B cell (primary cell): ENCODE results near the gene TGFBR2. TPM values are rescaled to one million over a fixed set of nuclear protein-coding genes. Genes with fewer than 3 reads are reported as not detected.

Experiments used
- ATAC-seq: fragments of 200-7000 bp; cut with Tn5 transposase; one replicate; pipeline ENCODE4 v1.10.0; 2021; ENCODE audit warnings: low read depth, mild to moderate bottlenecking, moderate number of reproducible peaks, moderate library complexity
- CTCF ChIA-PET: fragments of 350-600 bp; sonication (Branson Sonifier 250); formaldehyde crosslinking; loops from one replicate; lab custom pipeline; 2021; ENCODE audit warnings: antibody characterized with exemption, inconsistent platforms; lab: Charles Lee
- POLR2A ChIA-PET: fragments of 350-600 bp; sonication (Branson Sonifier 250); formaldehyde crosslinking; loops from one replicate; lab custom pipeline; 2021; ENCODE audit warnings: antibody characterized with exemption; lab: Charles Lee
- DNase-seq: peaks from one replicate; pipeline ENCODE4 v3.0.0; 2013
- H2AFZ ChIP-seq: 2 replicates; pipeline ENCODE4 v1.6.1; 2012; ENCODE audit warnings: mild to moderate bottlenecking, low read depth, low read length; ENCODE audit not compliant: insufficient read depth, poor library complexity, severe bottlenecking
- H3K27ac ChIP-seq, 2 donors: 1 replicate in 1 of 2; 2 replicates in 1 of 2; pipeline ENCODE4 v1.5.1; 2012 to 2013; ENCODE audit warnings: low read length in 2 of 2, mild to moderate bottlenecking in 2 of 2, moderate library complexity in 1 of 2
- H3K27me3 ChIP-seq, 4 experiments: fragments of 200-600 bp in 1 of 4; sonication (generic) in 1 of 4; replicated peaks in 1 of 4; 1 replicate in 2 of 4; 2 replicates in 2 of 4; pipeline versions ENCODE4 v1.6.1 to v1.7.0; 2013 to 2016; ENCODE audit warnings: low read length in 3 of 4, mild to moderate bottlenecking in 2 of 4, mixed read lengths in 1 of 4, moderate library complexity in 1 of 4; ENCODE audit not compliant: insufficient read depth in 4 of 4, control insufficient read depth in 3 of 4; ENCODE audit errors: control extremely low read depth in 1 of 4
- H3K36me3 ChIP-seq, 2 experiments: replicated peaks in 1 of 2; 1 replicate in 1 of 2; 2 replicates in 1 of 2; pipeline versions ENCODE4 v1.6.1 to v1.7.1; 2013; ENCODE audit warnings: low read length in 1 of 2; ENCODE audit not compliant: insufficient read depth in 2 of 2, control insufficient read depth in 1 of 2; ENCODE audit errors: control extremely low read depth in 1 of 2, extremely low read depth in 1 of 2
- H3K4me1 ChIP-seq, 2 donors: fragments of 200-600 bp in 1 of 2; sonication (generic) in 1 of 2; 1 replicate in 1 of 2; 2 replicates in 1 of 2; pipeline versions ENCODE4 v1.5.1 to v1.6.1; 2013 to 2017; ENCODE audit warnings: low read length in 2 of 2; ENCODE audit not compliant: control insufficient read depth in 2 of 2, insufficient read depth in 2 of 2
- H3K4me2 ChIP-seq: replicated peaks from 2 replicates; pipeline ENCODE3; 2012; ENCODE audit warnings: mild to moderate bottlenecking, low read depth, low read length; ENCODE audit not compliant: poor library complexity, severe bottlenecking
- H3K4me3 ChIP-seq, 5 experiments: fragments of 200-600 bp in 1 of 5; sonication (generic) in 1 of 5; 1 replicate in 3 of 5; 2 replicates in 2 of 5; pipeline versions ENCODE4 v1.5.1 to v1.7.0; 2011 to 2016; ENCODE audit warnings: low read length in 4 of 5, mild to moderate bottlenecking in 4 of 5, low read depth in 2 of 5, control low read depth in 1 of 5, moderate library complexity in 1 of 5; ENCODE audit not compliant: insufficient read depth in 1 of 5; ENCODE audit errors: control extremely low read depth in 1 of 5, extremely low read depth in 1 of 5
- H3K79me2 ChIP-seq: fragments of 200-600 bp; sonication (generic); one replicate; pipeline ENCODE4 v1.6.0; 2016; ENCODE audit warnings: low read length; ENCODE audit not compliant: control insufficient read depth, insufficient read depth
- H3K9ac ChIP-seq: fragments of 200-600 bp; sonication (generic); 2 replicates; pipeline ENCODE4 v1.6.1; 2017; ENCODE audit warnings: mild to moderate bottlenecking, low read length, moderate library complexity
- H3K9me3 ChIP-seq, 3 donors: one replicate each; pipeline versions ENCODE4 v1.6.1 to v1.7.1; 2013; ENCODE audit warnings: low read length in 2 of 3; ENCODE audit not compliant: control insufficient read depth in 2 of 3, insufficient read depth in 1 of 3; ENCODE audit errors: control extremely low read depth in 1 of 3
- H4K20me1 ChIP-seq: 2 replicates; pipeline ENCODE4 v1.6.0; 2012; ENCODE audit warnings: mild to moderate bottlenecking, low read length; ENCODE audit not compliant: insufficient read depth, control insufficient read depth, poor library complexity, severe bottlenecking
- H3K27ac Mint-ChIP-seq: one replicate; pipeline ENCODE4 v1.8.0; 2021; ENCODE audit warnings: mixed read lengths
- H3K27me3 Mint-ChIP-seq: one replicate; pipeline ENCODE4 v1.8.0; 2021; ENCODE audit warnings: mixed read lengths
- H3K4me1 Mint-ChIP-seq: one replicate; pipeline ENCODE4 v1.8.0; 2021; ENCODE audit warnings: mixed read lengths
- H3K4me3 Mint-ChIP-seq: one replicate; pipeline ENCODE4 v1.8.0; 2021; ENCODE audit warnings: mixed read lengths
- H3K9me3 Mint-ChIP-seq: one replicate; pipeline ENCODE4 v1.8.0; 2022; ENCODE audit warnings: mixed read lengths; ENCODE audit not compliant: insufficient read depth
- EZH2 ChIP-seq: IDR thresholded peaks from 2 replicates; pipeline ENCODE4 v1.6.1; 2012; ENCODE audit warnings: borderline replicate concordance, low read depth, mild to moderate bottlenecking, moderate library complexity, low read length; ENCODE audit not compliant: insufficient read depth, poor library complexity, severe bottlenecking
- WGBS: methylation state at CpG from one replicate; pipeline ENCODE4 v1.1.5; 2013; ENCODE audit warnings: missing lambda C conversion rate; ENCODE audit not compliant: insufficient coverage; 5-methylcytosine and 5-hydroxymethylcytosine counted together
- intact Hi-C: fragments of 100-400 bp; cut with micrococcal nuclease; formaldehyde crosslinking; loops from one replicate; pipeline ENCODE4 v1.10.0; 2022
- polyA plus RNA-seq: library from polyadenylated mRNA; depleted of rRNA; stranded (reverse); fragments of >200 nt; gene quantifications from 2 replicates; pipeline ENCODE4 v1.2.3, GENCODE V29; 2012
- total RNA-seq, 2 donors: library from RNA; stranded (reverse); fragments of 120-200 nt in 1 of 2; gene quantifications; 1 replicate in 1 of 2; 2 replicates in 1 of 2; pipeline versions ENCODE4 v1.2.3 to v1.2.4, GENCODE V29; 2013 to 2022
- TF ChIP-seq, protein P1 (sequence below): fragments of 200-600 bp; IDR thresholded peaks from one replicate; pipeline ENCODE4 v1.8.0; 2022; ENCODE audit warnings: antibody characterized with exemption, mild to moderate bottlenecking

Gene TGFBR2
- total and polyA plus RNA-seq, 2 donors (not counting 1 experiment from before 2014, with no cell fraction given): 68.7 to 189 TPM

DNA sequence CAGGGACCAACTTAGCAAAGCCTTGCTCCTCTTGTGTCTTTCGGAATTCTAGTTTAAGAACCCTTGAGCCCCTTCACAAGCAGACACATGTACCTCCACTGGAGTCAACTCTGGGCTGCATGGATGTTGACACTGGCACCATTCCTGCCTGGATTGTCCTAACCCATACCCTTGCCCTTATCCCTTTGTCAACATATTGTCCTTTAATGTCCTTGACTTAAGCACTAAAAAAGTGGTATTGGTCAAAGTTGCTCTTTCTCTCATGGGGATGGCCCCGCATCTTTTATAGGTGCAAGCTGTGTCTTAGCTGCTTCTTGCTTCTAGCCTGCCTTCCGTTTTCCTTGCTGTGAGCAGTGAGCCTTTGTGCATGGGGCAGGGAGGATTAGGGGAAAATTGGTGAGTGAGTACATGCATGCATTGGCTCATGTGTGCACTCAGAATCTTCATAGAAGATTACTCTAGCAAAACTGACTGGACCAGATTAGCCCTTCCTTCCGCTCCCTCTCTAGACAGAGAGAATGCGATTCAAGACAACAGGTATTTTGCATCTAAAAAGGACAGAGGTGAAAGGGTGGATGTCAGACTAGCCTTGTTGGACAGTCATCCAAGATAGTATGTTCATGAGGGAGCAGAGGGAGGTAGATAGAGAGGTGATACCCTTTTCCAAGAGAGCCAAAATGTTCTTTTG lies 42.4 kb downstream of the TGFBR2 start:
- Histone ChIP-seq H3K4me3 (peak overlapping the region in 1 of 5 experiments; percentile 30), H3K27ac (peak overlapping the region; percentile 64 to 73), H3K27me3 (no peaks in the 10 kb centered on the region), H3K79me2 (peaks cover 82% of the 10 kb centered on the region), H3K4me1 (peaks cover 79 to 86% of the 10 kb centered on the region in 2 donors), H4K20me1 (no peaks in the 10 kb centered on the region), H3K36me3 (peaks cover 0 to 80% of the 10 kb centered on the region in 2 experiments), H3K9ac (peak overlapping the region; percentile 13), H3K9me3 (no peaks in the 10 kb centered on the region), H2AFZ (no peak overlapping the region), H3K4me2 (peak overlapping the region; percentile 61)
- Mint-ChIP-seq H3K4me1 (peaks cover 88% of the 10 kb centered on the region), H3K9me3 (no peaks in the 10 kb centered on the region), H3K27ac (peak overlapping the region; percentile 92), H3K27me3 (no peaks in the 10 kb centered on the region), H3K4me3 (peak overlapping the region; percentile 72)
- peak; percentile 6 for ATAC-seq
- DNase-seq: no peak
- TF ChIP-seq EZH2: no peak
- TF ChIP-seq, protein P1, sequence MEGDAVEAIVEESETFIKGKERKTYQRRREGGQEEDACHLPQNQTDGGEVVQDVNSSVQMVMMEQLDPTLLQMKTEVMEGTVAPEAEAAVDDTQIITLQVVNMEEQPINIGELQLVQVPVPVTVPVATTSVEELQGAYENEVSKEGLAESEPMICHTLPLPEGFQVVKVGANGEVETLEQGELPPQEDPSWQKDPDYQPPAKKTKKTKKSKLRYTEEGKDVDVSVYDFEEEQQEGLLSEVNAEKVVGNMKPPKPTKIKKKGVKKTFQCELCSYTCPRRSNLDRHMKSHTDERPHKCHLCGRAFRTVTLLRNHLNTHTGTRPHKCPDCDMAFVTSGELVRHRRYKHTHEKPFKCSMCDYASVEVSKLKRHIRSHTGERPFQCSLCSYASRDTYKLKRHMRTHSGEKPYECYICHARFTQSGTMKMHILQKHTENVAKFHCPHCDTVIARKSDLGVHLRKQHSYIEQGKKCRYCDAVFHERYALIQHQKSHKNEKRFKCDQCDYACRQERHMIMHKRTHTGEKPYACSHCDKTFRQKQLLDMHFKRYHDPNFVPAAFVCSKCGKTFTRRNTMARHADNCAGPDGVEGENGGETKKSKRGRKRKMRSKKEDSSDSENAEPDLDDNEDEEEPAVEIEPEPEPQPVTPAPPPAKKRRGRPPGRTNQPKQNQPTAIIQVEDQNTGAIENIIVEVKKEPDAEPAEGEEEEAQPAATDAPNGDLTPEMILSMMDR: no peak
- ChIA-PET POLR2A (interaction anchor here (1.2 to 2.2 kb wide), 3 partner anchors 10 to 42 kb away, joined by 5 to 11 read pairs (median 8); partner anchors contain the start of gene TGFBR2), CTCF (interaction anchor here (1.0 to 2.2 kb wide), 6 partner anchors 10 to 329 kb away, joined by 4 to 10 read pairs (median 7); no protein-coding TSS in a partner anchor)
- WGBS: 63% methylated on average over 3 of the region's 5 CpGs
- intact Hi-C loops: loop anchor here (1.0 to 2.0 kb wide), 3 partner anchors 9 to 14 kb away; no protein-coding TSS in a partner anchor
